BJ (cell line): ENCODE measurements around the gene KHDC4. TPM values are rescaled to one million over a fixed set of nuclear protein-coding genes. Genes with fewer than 3 reads are reported as not detected.
A peak's percentile ranks its signal among the peaks of the same experiment; 100 is the strongest.

Experiments
- CTCF ChIA-PET: fragments of 350-600 bp; formaldehyde crosslinking; extraction: SDS; loops from one replicate; lab custom pipeline; 2021; ENCODE audit warnings: antibody characterized with exemption, inconsistent platforms; lab: Yijun Ruan, JAX
- POLR2A ChIA-PET: fragments of 300-600 bp; sonication (Branson Sonifier 250); formaldehyde crosslinking; extraction: SDS; loops from one replicate; lab custom pipeline; 2021; ENCODE audit warnings: antibody characterized with exemption; lab: Charles Lee
- DNase-seq: peaks from one replicate; pipeline ENCODE4 v3.0.0-alpha.2; 2011; ENCODE audit warnings: low read depth
- H3K27me3 ChIP-seq: 2 replicates; pipeline ENCODE4 v1.6.0; 2011; ENCODE audit warnings: low read length; ENCODE audit not compliant: control insufficient read depth, insufficient read depth
- H3K36me3 ChIP-seq: 2 replicates; pipeline ENCODE4 v1.5.1; 2011; ENCODE audit warnings: low read length; ENCODE audit not compliant: control insufficient read depth, insufficient read depth
- H3K4me3 ChIP-seq: 2 replicates; pipeline ENCODE4 v1.5.1; 2011; ENCODE audit warnings: low read depth, mild to moderate bottlenecking, control low read depth, low read length
- CTCF ChIP-seq: IDR thresholded peaks from 2 replicates; pipeline ENCODE4 v1.5.1; 2011; ENCODE audit warnings: low read depth, mild to moderate bottlenecking, control low read depth, inconsistent platforms, low read length, moderate library complexity; ENCODE audit not compliant: insufficient read depth
- polyA plus RNA-seq: library from polyadenylated mRNA; depleted of rRNA; stranded (reverse); fragments of >200 nt; gene quantifications from 2 replicates; pipeline ENCODE4 v1.2.3, GENCODE V29; 2011

Gene KHDC4
- polyA plus RNA-seq, 1 experiment: 39.0 TPM

DNA sequence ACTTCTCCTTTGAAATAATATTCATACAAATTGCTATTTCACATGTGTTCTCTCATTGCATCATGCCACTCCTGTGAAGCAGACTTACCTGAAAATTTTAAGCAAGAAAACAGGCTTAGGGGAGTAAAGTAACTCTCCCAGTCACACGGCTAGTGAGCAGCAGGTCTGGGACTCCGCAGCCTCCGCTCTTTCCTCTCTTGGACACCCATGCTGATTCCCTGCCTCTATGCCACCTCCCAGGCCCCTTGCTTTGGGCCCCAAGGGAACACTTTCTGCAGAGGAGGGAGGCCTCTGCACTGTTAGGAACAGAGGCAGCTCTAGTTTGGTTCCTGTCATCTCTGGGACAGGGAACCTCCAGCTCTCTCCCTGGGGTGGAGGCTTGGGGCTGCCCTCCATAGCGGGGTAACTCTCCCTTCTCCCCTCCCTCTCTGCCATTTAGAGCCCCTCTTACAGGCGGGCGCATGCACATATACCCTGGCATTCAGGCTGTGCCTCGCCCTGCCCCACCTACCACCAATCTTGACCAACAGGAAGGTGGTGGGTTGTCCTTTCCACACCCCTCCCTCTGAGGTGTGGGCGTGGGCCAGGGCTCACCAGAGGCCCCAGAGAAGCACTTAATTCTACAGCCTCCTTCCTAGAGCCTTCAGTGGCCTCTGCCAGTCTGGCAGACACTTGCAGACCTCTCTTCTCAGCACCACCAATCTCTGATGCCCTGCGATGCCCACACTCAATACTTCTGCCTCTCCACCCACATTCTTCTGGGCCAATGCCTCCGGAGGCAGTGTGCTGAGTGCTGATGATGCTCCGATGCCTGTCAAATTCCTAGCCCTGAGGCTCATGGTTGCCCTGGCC lies 7.0 kb upstream of the KHDC4 start, which contains the start of gene RXFP4:
Gene RXFP4, plus strand, starts transcription at position 646 of the 852 bp plus-strand sequence. Its CDS starts 72 bp downstream, at position 718.
- H3K4me3 ChIP-seq: no peak within 1 kb of the TSS
- no peak for DNase-seq
- CTCF ChIA-PET: interaction anchor here (0.8 to 4.6 kb wide), 4 partner anchors 27 to 81 kb away, joined by 3 to 57 read pairs (median 10); no protein-coding TSS in a partner anchor
- peaks cover 4% of the 10 kb centered on the region for H3K36me3 ChIP-seq
- POLR2A ChIA-PET: interaction anchor here (0.5 kb wide), 1 partner anchor 32 kb away, joined by 5 read pairs; no protein-coding TSS in a partner anchor
- no peak for TF ChIP-seq CTCF
- no peaks in the 10 kb centered on the region for H3K27me3 ChIP-seq

- POLR2A ChIA-PET: interaction anchor here (0.5 kb wide), 1 partner anchor 33 kb away, joined by 5 read pairs; no protein-coding TSS in a partner anchor
- no peak for TF ChIP-seq CTCF
Observed at GRCh38 chr1:155940482-155940992, 6.3 kb upstream of the KHDC4 start.

DNA sequence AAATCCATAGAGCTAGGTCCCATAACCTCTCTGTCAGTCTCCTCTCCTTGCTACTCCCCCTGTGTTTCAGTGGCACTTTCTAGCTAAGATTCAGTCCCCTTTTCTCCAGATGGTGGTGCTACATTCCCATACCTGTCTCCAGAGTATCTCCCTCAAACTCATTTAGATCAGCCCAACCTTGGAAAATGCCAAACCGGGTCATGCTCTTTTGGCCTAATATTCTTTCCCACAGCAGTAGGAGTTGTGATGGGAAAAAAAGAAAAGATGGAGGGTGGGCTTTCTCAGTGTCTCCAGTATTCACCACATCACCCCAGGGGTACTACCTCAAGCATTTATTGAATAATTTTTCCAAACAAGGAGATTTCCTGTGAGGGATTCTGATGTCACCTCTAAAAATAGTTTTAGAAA lies 4.0 kb upstream of the KHDC4 start:
- ChIA-PET POLR2A (interaction anchor here (0.9 kb wide), 1 partner anchor 141 kb away, joined by 5 read pairs; no protein-coding TSS in a partner anchor), CTCF (interaction anchor here (0.6 to 4.6 kb wide), 20 partner anchors 10 to 1744 kb away, joined by 3 to 57 read pairs (median 3); no protein-coding TSS in a partner anchor)
- Histone ChIP-seq H3K36me3 (0 out of 2 replicates have a peak, but pooled peaks cover 3% of the 10 kb centered on the region), H3K27me3 (no peaks in the 10 kb centered on the region), H3K4me3 (no peak overlapping the region)
- TF ChIP-seq CTCF: peak; percentile 71
- no peak for DNase-seq

More at GRCh38 chr1:155940482-155940992, 6.3 kb upstream of the KHDC4 start:
- Histone ChIP-seq H3K27me3 (no peaks in the 10 kb centered on the region), H3K36me3 (no peaks in the 10 kb centered on the region), H3K4me3 (no peak overlapping the region)
- CTCF ChIA-PET: interaction anchor here (0.6 to 4.6 kb wide), 6 partner anchors 28 to 128 kb away, joined by 3 to 57 read pairs (median 4); no protein-coding TSS in a partner anchor
- DNase-seq: no peak

GRCh38 chr1:155934936-155935590 lies 850 bp upstream of the KHDC4 start:
- Histone ChIP-seq H3K27me3 (no peaks in the 10 kb centered on the region), H3K36me3 (peaks cover 5% of the 10 kb centered on the region), H3K4me3 (peak overlapping the region; percentile 85)
- TF ChIP-seq CTCF: no peak
- CTCF ChIA-PET: interaction anchor here (0.6 to 6.5 kb wide), 5 partner anchors 18 to 131 kb away, joined by 3 to 34 read pairs (median 5); partner anchors contain the start of gene ARHGEF2
- DNase-seq: no peak
- POLR2A ChIA-PET: interaction anchor here (0.6 kb wide), 1 partner anchor 147 kb away, joined by 3 read pairs; no protein-coding TSS in a partner anchor
